ENCODE results near the gene C17orf75. TPM values are rescaled to one million over a fixed set of nuclear protein-coding genes. Genes with fewer than 3 reads are reported as not detected.
"Not testable (repeated sequence)": the region's sequence is repeated elsewhere in the genome, so short reads cannot be mapped to it uniquely, and the experiment has no call there.

The C17orf75 gene
- total RNA-seq, 1 donor from 2014 or later = 15.9 TPM

DNA sequence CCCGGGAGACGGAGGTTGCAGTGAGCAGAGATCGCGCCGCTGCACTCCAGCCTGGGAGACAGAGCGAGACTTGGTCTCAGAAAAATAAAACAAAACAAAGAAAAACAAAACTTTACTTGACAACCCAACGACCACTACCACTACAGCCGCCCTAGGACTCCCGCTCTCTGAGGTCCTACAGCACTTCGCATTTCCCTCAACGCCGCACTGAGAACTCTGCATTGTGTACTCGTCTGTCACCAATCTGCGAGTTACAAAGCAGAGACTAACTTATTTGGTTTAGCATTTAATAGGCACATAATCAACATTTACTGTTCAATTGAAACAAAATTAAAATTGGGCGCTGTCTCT lies 7.5 kb upstream of the C17orf75 start:
- no peak for DNase-seq (ENCODE audit: missing footprints)
- intact Hi-C loops (cut with DNase I) = no loop called here

DNA sequence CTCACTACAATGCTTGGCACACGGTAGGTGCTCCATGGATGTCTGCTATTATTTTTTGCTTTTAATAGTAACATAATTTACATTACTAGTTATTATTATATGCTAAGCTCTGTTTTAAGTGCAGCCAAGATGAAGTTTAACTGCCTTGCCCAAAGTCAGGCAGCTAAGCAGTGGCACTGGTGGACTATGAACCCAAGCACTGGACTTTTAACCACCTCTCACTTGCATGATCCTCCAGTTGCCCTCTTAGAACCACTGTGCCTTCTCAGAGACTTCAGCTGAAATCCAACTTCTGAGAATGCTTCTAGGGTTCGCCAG lies 6.5 kb upstream of the C17orf75 start:
- no peak for DNase-seq (ENCODE audit: missing footprints)
- ATAC-seq = no peak
- intact Hi-C loops (cut with DNase I) = no loop called here

More for the DNA sequence above, 7.5 kb upstream of the C17orf75 start:
- peak; percentile 37 for ATAC-seq

DNA sequence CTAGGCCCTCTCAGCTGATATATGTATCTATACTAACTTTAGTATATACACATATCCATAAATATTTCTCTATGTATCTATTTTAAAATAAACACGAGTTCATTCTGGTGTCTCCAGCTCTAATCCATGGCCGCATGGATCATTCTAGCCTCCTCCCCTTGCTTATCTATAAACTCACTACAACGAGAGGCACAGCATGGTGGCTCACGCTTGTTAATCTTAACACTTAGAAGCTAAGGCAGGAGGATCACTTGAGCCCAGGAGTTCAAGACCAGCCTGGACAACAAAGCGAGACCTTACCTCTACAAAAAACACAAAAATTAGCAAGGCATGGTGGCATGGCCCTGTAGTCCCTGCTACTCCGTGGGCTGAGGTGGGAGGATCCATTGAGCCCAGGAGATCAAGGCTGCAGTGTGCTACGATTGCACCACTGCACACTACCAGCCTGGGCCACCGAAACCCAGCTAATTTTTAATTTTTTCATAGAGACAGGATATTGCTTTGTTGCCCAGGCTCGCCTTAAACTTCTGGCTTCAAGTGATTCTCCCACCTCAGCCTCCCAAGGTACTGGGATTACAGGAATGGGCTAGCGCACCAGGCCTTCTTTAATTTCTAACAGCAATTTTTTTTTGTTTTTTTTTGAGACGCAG lies 4.1 kb upstream of the C17orf75 start:
- DNase-seq (ENCODE audit: missing footprints) (no peak), ATAC-seq (no peak)
- intact Hi-C loops (cut with DNase I) = no loop called here

DNA sequence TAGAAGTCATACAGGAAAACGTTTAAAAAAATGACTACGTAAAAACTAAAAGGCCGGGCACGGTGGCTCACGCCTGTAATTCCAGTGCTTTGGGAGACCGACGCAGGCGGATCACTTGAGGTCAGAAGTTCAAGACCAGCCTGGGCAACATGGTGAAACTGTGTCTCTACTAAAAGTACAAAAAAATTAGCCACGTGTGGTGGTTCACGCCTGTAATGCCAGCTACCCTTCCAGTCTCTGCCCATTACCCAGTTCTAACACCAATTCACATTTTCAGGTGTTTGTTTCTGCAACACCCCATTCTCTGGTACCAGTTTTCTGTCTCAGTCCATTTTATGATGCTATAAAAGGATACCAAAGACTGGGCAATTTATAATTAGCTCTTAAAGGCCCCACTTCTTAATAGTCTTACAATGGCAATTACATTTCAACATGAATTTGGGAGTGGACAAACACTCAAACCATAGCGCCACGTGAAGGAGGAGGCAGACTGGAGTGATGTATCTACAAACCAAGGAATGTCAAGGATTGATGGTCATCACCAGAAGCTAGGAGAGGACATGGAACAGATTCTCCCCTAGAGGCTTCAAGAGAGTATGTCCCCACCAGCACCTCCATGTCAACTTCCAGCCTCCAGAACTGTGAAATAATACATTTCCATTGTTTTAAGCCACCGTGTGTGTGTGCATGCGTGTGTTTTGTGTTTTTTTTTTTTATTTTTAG lies 791 bp upstream of the C17orf75 start:
- ATAC-seq (no peak), DNase-seq (ENCODE audit: missing footprints) (no peak)
- intact Hi-C loops (cut with DNase I) = no loop called here

DNA sequence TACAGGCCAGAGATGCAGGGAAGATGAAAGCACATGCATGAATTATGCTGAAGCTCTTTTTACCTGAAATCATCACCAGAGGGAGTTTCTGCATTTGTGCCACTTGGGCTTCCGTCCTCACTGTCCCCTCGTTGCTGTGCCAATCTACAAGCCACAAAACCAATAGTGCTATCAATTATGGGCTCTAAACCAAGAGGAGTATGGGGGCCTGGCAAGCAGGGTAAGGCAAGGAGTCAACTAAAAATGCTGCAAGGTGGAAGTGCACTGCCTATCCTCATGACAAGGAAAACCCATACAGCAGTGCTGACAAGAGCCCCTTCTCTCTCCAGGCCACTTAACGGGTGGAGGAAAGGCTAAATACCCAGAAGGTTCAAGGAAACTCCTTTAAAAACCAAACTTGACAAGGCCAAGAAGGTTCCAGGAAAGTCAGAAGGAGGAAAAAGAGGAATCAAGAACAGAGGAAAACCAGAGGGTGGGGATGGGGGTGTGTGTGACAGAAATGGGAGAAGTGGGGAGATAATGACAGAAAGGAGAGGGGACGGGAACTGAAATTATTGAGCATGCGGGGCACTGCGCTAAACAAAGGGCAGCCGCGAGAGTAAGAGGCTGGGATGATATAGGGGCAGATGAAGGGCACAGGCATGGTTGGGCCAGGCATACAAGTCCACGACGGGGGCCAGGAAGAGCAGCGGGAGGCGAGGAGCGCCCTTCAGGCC lies 674 bp downstream of the C17orf75 start:
- no peak for DNase-seq (ENCODE audit: missing footprints)
- no peak for ATAC-seq
- intact Hi-C loops (cut with DNase I) = no loop called here

DNA sequence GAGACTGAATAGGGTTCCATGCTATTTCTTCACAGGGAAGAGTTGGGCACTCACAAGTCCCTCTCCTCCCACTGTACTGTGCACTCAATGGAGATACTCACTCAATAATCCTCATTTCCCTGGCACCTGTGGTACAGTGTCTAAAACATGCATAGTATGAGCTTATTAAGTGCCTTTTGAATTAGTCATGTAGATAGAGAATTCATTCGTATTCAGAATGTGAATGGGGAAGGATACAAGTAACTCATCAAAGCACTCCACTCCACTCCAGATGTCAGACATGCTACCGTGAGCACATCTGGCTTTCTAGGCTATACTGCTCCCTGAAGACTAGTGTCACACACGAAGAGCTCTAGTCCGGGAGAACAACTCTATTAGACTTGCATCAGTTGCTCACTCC lies 6.3 kb downstream of the C17orf75 start:
- intact Hi-C loops (cut with DNase I) = no loop called here
- ATAC-seq (no peak), DNase-seq (ENCODE audit: missing footprints) (no peak)

DNA sequence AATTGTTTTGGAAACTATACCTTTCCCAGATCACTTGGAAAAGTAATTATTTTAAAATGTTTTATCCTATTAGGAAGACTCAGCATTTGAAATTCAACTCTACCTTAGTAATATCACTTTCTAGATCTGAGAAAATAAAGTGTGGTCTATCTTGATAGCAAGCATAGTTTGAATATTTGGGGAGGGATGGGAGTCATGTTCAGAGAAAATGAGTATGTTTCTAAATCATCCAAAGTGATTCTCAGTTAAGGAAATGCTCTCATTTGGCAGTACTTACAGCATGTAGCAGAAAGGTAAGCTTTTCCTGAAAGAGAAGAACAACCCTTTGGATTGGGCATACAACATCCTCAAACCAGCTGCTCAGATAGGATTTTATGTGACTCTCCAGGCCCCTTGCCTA lies 6.9 kb downstream of the C17orf75 start:
- ATAC-seq (no peak), DNase-seq (ENCODE audit: missing footprints) (no peak)
- intact Hi-C loops (cut with DNase I) = no loop called here

DNA sequence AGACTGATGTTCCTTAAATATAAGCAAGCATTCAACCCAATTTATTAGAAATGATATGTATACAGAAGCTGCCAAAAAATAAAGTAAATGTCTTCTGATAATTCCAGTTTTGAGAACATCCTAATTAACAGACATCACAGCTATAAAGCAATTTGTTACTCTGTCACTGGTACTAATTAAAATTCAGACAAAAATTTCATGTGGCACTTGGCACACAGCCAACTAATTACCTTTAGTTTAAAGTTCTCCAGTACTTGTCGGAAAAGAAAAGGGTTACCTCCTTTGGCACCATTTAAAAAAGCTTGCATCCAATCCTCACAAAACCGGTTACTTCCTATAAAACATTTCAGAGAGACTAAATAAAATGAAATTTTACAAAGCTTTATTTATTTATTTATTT lies 8.8 kb downstream of the C17orf75 start:
- no peak for DNase-seq (ENCODE audit: missing footprints)
- ATAC-seq = no peak
- intact Hi-C loops (cut with DNase I) = no loop called here

DNA sequence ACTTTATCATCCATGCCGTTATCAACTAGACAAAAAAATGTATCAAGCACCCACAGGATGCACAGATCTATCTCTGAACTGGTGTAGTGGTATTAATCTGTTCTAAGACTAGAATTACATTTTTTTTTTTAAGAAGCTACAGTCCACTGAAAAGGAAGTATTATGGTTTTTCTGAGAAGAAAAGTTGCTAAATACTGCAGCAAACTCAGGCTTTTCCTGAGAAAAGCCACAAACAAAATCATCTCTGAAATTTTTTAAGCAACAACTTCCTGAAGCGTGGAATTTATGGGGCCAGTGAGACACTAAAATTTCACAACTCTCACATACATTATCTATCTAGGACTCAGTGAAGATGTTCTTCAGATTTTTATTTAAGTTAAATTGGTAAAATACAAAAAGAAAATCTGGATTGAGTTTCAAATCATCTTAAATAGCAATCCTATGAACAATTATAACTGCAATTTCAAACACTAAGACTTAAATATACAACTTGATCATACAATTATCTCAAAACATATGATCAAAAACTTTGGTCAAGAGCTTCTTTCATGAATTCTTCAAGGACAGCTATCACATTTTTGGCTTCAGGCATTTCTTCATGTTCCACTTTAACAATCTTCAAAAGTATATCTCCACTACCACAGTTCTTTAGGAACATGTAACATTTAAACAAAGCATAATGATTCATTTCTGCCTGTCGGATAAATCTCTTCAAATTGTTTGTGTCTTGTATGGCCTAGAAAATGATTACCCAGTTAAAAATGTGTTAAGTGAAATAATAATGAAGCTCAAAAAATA lies 10.5 kb downstream of the C17orf75 start:
- DNase-seq (ENCODE audit: missing footprints) (no peak), ATAC-seq (no peak)
- intact Hi-C loops (cut with DNase I) = no loop called here

DNA sequence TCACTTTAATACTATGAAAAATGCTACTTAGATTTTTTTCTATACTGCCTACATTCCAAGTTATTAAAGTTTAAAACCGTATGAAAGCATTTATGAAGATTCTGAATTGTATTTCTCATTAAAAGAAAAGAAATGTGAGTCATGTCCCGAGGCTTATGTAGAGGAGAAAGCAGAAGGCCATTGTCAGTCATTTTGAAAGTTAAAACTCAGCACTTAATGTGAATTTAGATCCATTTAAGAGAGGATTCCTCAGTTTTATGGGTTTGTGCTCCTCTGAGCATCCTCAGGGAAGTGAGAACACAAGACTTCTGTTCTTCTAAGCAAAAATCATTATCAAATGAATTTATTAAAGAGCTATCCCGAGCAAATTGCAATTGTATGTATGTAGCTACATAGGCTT lies 11.8 kb downstream of the C17orf75 start:
- ATAC-seq (no peak), DNase-seq (ENCODE audit: missing footprints) (no peak)
- intact Hi-C loops (cut with DNase I) = no loop called here

DNA sequence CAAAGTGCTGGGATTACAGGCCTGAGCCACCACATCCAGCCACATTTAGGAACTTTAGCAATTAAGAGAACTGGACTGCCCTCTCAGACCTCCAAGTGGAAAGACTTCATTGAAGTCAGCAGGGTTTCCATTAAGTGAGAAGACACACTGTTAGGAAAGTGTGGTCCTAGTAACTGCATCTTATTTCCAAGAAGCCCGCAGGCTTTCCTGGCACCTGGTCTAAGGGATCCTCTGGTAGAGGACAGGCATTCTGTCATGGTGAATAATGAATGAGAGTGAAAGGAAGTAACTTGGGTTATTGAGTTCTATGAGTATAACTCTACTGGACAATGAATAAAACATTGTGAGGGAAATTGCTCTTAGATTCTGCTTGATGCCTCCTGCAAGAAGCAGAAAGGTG lies 14.1 kb downstream of the C17orf75 start:
- ATAC-seq (no peak), DNase-seq (ENCODE audit: missing footprints) (no peak)
- intact Hi-C loops (cut with DNase I) = no loop called here

DNA sequence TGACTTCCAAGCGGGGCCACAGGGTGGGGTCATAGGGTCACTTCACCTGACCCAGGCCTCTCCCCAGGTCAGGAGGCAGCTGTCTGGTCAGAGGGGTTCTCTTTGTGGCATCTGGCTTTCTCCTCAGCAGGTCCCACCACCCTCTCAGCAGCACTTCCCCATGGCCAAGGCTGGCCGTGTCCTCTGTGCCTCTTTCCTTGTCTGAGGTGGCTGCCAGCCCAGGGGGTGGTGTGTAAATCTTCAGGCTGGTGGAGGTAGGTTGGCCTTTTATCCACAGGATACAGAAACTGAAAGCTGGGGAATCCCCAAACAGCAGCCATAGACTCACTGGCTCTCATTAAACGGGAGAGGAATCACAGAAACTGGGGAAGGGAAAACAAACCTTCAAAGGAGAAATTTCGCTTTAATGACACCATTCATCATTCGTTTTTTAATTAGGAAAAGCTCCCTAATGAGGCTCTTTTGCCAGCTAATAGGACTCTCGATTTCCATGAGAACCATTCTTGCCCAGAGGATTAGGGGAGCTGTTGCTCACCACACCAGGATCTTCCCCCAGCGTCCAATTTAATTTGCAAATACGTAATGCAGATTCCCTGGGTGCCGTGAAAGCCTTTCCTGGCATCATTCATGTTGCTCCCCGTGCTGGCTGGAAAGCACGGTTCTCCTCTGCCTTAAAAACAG lies 18.0 kb downstream of the C17orf75 start:
- DNase-seq (ENCODE audit: missing footprints) = no peak
- intact Hi-C loops (cut with DNase I) = no loop called here
- no peak for ATAC-seq

DNA sequence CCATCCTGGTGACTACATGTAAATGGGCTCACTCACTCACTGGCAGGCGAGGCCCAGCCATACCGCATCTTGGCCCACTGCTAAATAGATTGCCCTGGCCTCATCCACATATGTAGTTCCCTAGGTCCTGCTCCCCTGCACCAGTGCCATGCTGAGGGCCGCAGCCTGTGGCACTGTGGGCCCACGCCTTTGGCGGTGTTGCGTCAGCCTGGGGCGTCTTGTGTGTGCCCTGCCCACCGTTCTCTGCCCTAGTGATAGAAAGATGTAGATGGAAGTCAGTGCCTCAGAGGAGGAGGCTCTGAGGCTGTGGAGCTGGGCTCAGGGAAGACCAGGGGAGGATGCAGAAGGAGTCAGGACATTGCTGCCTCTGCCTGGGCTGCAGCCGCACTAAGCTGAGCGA lies 18.9 kb downstream of the C17orf75 start:
- ATAC-seq (no peak), DNase-seq (ENCODE audit: missing footprints) (no peak)
- intact Hi-C loops (cut with DNase I) = no loop called here

DNA sequence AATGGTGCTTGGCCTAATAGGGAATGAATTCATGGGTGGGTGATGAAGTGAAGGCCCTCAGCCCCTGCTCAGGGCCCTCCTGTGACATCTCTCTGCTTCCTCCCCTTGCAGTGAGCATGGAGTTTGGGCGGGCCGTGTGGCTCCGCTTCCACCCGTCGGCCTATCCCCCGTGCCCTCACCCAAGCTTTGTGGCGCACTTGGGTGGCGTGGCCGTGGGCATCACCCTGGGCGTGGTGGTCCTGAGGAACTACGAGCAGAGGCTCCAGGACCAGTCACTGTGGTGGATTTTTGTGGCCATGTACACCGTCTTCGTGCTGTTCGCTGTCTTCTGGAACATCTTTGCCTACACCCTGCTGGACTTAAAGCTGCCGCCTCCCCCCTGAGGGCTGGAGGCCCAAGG lies 21.1 kb downstream of the C17orf75 start:
- intact Hi-C loops (cut with DNase I) = no loop called here
- ATAC-seq (no peak), DNase-seq (ENCODE audit: missing footprints) (no peak)

DNA sequence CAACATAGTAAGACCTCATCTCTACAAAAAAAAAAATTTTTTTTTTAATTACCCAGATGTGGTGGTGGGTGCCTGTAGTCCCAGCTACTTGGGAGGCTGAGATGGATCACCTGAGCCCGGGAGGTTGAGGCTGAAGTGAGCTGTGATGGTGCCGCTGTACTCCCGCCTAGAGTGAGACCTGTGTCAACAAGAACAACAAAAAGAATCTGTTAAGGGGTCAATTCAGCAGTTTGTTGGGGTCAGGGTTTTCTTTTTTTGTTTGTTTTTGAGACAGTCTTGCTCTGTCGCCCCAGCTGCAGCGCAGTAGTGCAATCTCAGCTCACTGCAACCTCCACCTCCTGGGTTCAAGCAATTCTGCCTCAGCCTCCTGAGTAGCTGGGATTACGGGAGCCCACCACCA lies 21.9 kb downstream of the C17orf75 start:
- intact Hi-C loops (cut with DNase I); ATAC-seq; DNase-seq (ENCODE audit: missing footprints): not testable (repeated sequence)

DNA sequence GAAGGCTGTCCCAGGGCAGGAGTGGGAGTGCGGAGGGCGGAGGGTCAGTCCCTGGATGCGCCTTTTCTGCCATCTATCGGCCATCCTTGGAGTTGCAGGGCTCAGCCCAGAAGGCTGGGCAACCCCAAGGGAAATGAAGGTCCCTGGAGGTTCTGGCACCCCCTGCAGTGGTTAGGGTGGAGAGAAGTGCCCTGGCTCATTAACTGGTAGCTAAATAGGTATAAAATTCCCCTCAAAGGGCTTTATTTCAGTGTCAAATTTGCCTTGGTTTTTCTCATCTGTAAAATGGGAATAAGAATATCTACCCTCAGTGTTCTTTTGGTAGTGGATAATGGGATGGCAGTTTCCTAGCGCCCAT lies 22.4 kb downstream of the C17orf75 start:
- intact Hi-C loops (cut with DNase I) = loop anchor here (1.0 kb wide), 1 partner anchor 66 kb away; no protein-coding TSS in a partner anchor
- peak; percentile 86 for DNase-seq (ENCODE audit: missing footprints)
- ATAC-seq = peak; percentile 93

DNA sequence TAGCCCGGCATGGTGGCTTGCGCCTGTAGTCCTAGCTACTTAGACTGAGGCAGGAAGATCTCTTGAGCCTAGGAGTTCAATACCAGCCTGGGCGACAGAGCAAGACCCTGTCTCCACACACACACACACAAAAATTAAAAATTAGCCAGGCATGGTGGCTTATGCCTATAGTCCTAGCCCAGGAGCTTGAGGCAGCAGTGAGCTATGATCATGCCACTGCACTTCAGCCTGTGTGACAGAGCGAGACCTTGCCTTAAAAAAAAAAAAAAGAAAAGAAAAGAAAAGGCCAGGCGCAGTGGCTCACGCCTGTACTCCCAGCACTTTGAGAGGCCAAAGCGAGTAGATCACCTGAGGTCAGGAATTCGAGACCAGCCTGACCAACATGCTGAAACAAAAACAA lies 23.9 kb downstream of the C17orf75 start:
- DNase-seq (ENCODE audit: missing footprints) = no peak
- intact Hi-C loops (cut with DNase I) = no loop called here
- ATAC-seq = no peak

DNA sequence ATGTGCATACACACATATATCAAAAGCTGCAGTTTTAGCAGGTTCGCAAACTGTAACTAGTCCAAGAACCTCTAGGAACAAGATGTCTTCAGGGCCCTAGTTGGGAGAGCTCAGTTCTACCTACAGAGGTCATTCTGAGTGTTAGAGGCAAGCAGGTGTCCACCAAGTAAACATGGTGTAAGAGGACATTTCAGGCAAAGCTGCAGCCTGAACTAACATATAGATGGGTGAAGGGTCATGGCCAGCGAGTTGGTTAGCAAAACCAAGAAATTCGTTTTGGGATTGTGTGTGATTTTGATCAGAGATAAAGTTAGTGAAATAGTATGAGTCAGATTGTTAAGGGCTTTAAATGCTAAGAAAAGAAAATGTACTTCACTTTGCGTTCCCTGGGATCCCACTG lies 24.6 kb downstream of the C17orf75 start:
- intact Hi-C loops (cut with DNase I) = no loop called here
- DNase-seq (ENCODE audit: missing footprints) = no peak
- no peak for ATAC-seq

DNA sequence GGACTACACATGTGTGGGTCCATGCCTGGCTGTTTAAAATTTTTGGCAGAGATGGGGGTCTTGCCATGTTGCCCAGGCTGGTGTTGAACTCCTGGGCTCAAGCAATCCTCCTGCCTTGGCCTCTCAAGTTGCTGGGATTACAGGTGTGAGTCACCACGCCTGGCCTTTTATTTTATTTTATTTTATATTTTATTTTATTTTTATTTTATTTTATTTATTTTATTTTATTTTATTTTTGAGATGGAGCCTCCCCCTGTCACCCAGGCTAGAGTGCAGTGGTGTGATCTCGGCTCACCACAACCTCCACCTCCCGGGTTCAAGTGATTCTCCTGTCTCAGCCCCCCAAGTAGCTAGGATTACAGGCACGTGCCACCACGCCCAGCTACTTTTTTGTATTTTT lies 25.3 kb downstream of the C17orf75 start:
- intact Hi-C loops (cut with DNase I); DNase-seq (ENCODE audit: missing footprints); ATAC-seq: not testable (repeated sequence)

All from Right ventricle myocardium inferior (tissue), 1 donor.